Ishikawa (cell line): ENCODE measurements around the gene RAPGEFL1.

Experiments
- CEBPB ChIP-seq: IDR thresholded peaks from 2 replicates; pipeline ENCODE4 v1.6.1; 2012
- CREB1 ChIP-seq: IDR thresholded peaks from 2 replicates; pipeline ENCODE4 v1.6.1; 2012; ENCODE audit warnings: low read depth
- EGR1 ChIP-seq: IDR thresholded peaks from 2 replicates; pipeline ENCODE4 v1.6.1; 2012
- EP300 ChIP-seq: IDR thresholded peaks from 2 replicates; pipeline ENCODE4 v1.6.1; 2012; ENCODE audit warnings: borderline replicate concordance
- FOXM1 ChIP-seq: IDR thresholded peaks from 2 replicates; pipeline ENCODE4 v1.6.1; 2012; ENCODE audit warnings: low read depth, borderline replicate concordance
- NFIC ChIP-seq: IDR thresholded peaks from 2 replicates; pipeline ENCODE4 v1.6.1; 2012
- RAD21 ChIP-seq: IDR thresholded peaks from 2 replicates; pipeline ENCODE4 v1.6.1; 2012; ENCODE audit warnings: low read depth
- TAF1 ChIP-seq: IDR thresholded peaks from 2 replicates; pipeline ENCODE4 v1.6.1; 2012; ENCODE audit warnings: low read depth, mild to moderate bottlenecking
- TCF12 ChIP-seq: IDR thresholded peaks from 2 replicates; pipeline ENCODE4 v1.6.1; 2012; ENCODE audit warnings: low read depth
- TEAD4 ChIP-seq: IDR thresholded peaks from 2 replicates; pipeline ENCODE4 v1.6.1; 2012
- YY1 ChIP-seq: IDR thresholded peaks from 2 replicates; pipeline ENCODE4 v1.6.1; 2012; ENCODE audit warnings: low read depth
- ZBTB7A ChIP-seq: IDR thresholded peaks from 2 replicates; pipeline ENCODE4 v1.6.1; 2012; ENCODE audit warnings: low read depth
- TF ChIP-seq, protein P1 (sequence below): IDR thresholded peaks from 2 replicates; pipeline ENCODE4 v1.6.1; 2012
- TF ChIP-seq, protein P2 (sequence below): IDR thresholded peaks from 2 replicates; pipeline ENCODE4 v1.6.1; 2012; ENCODE audit warnings: low read depth, mild to moderate bottlenecking
- TF ChIP-seq, protein P3 (sequence below): IDR thresholded peaks from 2 replicates; pipeline ENCODE4 v1.6.1; 2012

The RAPGEFL1 gene

DNA sequence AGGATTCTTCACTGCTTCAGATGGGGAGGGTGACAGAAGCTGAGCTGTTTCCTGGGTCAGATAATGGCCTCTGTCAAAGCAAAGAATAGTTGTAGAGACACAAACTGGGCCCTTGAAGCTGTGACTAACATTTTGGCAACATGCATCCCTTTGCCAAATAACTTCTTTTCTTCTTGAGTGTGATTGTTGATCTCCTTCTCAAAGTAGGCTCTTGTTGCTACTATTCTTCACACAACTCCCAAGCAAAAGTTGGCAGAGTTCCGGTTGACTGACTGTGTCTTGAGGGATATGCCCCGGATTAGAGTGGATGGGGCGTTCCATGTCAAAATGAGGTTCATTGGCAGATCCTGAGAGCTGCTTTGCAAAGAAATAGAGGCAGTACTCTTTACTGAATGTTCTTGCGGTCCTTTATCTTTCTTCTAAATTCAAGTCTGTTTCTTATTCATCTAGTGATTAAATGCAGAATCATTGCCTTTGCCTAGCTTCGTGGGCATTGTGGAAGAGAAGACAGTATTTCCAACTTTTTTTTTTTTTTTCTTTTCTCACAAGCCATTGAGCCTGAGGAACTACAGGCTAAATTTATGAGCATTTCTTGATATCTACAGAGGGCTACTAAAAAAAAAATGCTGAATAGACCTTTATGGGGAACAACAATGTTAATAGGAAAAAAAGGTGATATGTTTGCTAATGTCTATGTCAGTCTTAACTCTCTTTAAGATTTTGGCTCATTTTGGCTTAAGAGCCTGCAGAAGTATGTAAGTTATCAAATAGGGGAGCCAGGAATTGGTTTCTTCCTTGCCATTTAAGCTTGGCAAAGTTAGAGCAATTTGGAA lies 47.7 kb downstream of the RAPGEFL1 start:
- TF ChIP-seq EGR1 (no peak), ZBTB7A (no peak), NFIC (no peak), TCF12 (no peak), TEAD4 (no peak), FOXM1 (no peak), CEBPB (no peak), RAD21 (no peak), TAF1 (no peak), YY1 (no peak), CREB1 (no peak), EP300 (no peak)
- TF ChIP-seq, protein P1, sequence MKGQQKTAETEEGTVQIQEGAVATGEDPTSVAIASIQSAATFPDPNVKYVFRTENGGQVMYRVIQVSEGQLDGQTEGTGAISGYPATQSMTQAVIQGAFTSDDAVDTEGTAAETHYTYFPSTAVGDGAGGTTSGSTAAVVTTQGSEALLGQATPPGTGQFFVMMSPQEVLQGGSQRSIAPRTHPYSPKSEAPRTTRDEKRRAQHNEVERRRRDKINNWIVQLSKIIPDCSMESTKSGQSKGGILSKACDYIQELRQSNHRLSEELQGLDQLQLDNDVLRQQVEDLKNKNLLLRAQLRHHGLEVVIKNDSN: no peak
- TF ChIP-seq, protein P2, sequence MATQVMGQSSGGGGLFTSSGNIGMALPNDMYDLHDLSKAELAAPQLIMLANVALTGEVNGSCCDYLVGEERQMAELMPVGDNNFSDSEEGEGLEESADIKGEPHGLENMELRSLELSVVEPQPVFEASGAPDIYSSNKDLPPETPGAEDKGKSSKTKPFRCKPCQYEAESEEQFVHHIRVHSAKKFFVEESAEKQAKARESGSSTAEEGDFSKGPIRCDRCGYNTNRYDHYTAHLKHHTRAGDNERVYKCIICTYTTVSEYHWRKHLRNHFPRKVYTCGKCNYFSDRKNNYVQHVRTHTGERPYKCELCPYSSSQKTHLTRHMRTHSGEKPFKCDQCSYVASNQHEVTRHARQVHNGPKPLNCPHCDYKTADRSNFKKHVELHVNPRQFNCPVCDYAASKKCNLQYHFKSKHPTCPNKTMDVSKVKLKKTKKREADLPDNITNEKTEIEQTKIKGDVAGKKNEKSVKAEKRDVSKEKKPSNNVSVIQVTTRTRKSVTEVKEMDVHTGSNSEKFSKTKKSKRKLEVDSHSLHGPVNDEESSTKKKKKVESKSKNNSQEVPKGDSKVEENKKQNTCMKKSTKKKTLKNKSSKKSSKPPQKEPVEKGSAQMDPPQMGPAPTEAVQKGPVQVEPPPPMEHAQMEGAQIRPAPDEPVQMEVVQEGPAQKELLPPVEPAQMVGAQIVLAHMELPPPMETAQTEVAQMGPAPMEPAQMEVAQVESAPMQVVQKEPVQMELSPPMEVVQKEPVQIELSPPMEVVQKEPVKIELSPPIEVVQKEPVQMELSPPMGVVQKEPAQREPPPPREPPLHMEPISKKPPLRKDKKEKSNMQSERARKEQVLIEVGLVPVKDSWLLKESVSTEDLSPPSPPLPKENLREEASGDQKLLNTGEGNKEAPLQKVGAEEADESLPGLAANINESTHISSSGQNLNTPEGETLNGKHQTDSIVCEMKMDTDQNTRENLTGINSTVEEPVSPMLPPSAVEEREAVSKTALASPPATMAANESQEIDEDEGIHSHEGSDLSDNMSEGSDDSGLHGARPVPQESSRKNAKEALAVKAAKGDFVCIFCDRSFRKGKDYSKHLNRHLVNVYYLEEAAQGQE: no peak
- TF ChIP-seq, protein P3, sequence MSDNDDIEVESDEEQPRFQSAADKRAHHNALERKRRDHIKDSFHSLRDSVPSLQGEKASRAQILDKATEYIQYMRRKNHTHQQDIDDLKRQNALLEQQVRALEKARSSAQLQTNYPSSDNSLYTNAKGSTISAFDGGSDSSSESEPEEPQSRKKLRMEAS: no peak

DNA sequence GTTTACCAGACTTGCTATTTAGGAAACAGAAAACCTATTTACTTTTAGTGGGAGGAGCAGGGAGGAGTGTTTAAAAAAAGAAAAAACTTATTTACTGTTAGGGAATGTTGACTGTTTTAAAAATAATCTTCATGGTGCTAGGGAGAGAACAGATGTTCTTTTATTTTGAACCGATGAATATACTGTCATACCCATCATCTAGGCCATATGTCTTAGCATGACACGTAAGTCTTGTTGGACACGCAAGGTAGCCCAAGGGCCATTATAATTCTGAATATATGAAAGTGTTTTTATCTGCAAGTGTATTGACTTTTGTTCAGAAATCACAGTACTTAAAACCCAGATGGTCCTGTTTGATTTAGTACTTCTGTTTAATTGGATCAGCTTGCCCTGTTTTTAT lies 53.4 kb downstream of the RAPGEFL1 start:
- TF ChIP-seq CEBPB (no peak), TCF12 (no peak), TAF1 (no peak), NFIC (no peak), CREB1 (no peak), ZBTB7A (no peak), RAD21 (no peak)

DNA sequence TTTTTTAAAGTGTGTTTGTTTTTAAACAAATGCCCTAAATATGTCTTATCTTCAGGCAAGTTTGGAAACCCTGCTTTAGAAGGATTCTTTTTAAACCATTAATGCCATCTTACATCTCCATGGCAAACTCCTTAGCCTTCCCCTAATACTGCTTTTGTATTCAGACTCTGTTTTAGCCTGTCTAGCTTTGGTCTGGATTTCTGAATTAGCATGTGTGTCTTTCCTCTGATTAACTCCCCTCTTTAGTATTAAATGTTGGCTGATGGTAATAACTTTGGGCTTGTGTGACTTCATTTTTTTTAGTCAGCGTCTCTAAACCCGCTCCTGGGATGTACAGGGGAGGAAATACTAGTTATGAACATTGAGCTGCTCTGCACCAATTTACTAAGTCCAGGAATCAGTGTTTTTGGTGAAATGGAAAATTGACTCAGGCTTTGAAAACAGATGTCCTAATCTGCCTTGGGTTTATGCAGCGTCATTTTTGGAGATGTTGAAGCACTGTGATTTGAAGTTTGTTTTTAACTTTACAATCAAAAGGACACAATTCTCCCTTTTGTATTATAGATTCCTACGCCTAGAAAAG lies 64.1 kb downstream of the RAPGEFL1 start:
- TF ChIP-seq CEBPB: no peak
- no peak for TF ChIP-seq YY1
- TF ChIP-seq, protein P1: no peak
- no peak for TF ChIP-seq NFIC
- TF ChIP-seq TAF1: no peak
- no peak for TF ChIP-seq ZBTB7A
- TF ChIP-seq EP300: no peak
- no peak for TF ChIP-seq EGR1
- TF ChIP-seq TCF12: no peak
- TF ChIP-seq FOXM1: no peak
- TF ChIP-seq, protein P2: no peak
- no peak for TF ChIP-seq TEAD4
- no peak for TF ChIP-seq RAD21
- TF ChIP-seq CREB1: no peak
- TF ChIP-seq, protein P3: no peak

DNA sequence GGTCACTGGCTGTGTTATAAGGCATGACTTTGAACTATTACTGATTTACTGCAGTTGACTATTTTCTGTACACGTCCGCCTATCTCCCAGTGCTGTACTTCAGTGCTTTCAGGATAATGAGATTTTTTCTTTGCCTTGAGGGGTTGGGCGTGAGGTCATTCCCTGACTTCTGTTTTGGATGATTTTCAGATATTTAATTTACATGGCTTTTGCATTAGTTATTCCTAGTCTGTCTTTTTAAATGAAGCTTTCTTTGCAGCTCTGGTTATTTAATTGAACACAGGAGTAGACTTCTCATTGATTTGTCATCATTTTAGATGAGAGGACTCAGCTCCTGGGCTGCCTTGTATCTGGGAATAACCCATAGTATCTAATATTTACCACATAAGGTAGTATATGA lies 65.5 kb downstream of the RAPGEFL1 start:
- TF ChIP-seq EGR1 (no peak), YY1 (no peak), TCF12 (no peak), FOXM1 (no peak), CREB1 (no peak), TAF1 (no peak), NFIC (no peak), CEBPB (no peak), EP300 (no peak), TEAD4 (no peak), ZBTB7A (no peak), RAD21 (no peak)
- TF ChIP-seq, protein P3: no peak
- TF ChIP-seq, protein P1: no peak
- TF ChIP-seq, protein P2: no peak
